NCI-H1694 treated with DMSO at 0.1 percent for 48 hours (cell line): ENCODE results near the gene SMIM29.

Experiments
- DNase-seq: peaks from one replicate; lab custom pipeline; 2025; lab: John Stamatoyannopoulos, UW

Gene SMIM29

DNA sequence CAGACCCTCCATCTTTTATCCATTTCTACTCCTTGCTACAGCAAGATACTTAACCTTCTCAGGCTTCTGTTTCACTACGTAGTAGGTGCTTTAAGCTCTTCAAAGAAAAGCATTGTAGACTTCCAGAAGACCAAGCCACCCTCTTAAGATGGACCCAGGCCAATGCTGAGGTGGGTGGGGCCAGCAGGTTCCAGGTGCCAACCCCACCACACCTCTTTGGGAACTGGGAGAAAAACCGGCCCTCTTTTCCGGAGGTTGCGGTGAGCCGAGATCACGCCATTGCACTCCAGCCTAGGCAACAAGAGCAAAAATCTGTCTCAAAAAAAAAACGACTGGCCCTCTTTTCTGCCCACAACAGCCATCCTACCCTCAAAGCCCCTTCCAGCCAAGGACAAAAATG is 22.7 kb downstream of the SMIM29 start:
- no peak for DNase-seq

DNA sequence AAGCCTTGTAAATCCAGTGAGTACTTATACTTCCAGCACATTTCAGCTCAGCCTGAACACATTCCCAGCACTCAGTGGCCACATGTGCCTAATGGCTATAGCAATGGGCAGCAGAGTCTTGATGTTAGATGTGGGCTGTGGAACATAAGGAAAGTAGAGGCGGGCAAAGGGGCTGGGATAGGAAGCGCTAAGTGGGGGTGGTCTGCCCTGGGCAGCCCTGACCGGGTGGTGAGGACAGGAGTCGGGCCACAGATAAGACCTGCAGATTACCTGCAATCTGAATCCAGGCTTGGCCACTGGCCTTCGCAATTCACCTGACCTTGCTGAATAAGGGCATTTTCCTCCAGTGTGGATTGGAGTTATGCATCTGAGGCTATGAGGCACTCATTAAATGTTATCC is 23.3 kb downstream of the SMIM29 start:
- DNase-seq = no peak

DNA sequence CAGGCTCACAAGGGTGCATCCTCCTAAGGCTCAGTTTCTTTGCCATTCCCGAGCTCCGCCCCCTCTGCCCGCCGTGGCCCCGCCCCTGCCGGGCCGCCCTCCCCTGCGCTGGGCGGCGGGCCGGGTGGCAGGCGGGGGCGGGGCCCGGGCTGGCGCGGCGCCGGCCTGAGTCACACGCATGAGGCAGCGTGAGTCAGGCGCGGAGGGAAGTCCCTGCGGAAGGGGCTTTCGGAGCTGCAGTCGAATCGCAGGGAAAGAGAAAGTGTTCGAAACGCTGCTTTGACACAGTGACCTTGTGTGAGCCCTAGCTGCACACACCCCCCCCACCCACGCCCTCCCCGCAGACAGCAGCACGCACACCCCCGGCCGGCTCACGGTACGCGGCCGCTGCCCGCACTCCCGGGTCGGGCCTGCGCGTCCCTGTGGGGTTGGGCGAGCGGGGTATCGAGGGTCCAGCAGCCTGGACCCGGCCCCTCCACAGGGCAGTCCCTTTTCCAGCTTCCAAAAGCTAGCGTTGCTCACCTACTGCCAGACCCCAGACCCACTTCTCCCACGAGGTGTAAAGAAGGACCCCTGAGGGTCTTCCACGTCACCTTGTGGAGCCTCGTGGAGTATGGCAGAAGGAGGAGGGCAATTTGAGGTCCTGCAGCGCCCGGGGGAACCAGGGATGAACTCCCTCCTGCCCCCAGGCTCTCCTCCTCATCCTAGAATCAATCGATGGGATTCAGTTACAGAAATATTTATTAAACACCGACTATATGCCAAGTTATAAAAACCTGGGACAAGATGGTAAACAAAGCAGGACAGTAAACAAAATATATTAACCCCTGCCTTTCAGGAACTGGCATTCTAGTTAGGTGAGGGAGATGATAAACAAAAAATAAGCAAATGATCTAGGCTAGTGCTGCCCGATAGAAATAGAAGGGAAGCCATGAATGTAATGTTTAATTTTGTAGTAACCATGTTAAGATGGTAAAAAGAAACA is 24.6 kb downstream of the SMIM29 start:
- DNase-seq = peak; percentile 75

DNA sequence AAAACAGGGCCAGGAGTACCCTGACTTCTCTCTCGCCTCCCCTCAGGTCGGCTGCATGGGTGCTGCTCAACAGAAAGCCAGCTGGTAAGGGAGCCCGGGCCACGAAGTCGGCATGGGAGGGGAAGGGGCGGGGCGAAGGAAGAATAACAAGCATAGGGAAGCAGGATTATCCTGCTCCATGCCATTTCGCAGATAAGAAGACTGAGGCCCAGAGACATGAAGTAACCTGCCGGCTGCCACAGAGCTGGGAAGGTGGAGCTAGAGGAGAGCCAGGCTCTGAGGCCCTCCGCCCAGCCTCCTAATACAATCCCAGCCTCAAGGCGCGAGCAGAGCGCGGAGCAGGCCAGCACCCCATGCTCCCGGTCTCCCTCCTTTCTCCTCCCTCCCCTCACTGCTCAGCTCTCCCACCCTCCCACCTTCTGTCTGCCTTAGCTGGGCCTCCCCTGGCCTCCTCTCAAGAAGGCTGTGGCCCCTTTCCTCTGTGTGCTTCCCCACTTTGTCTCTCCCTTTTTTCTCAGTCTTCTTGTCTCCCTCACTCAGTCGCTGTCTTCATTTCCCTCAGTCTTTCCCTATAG is 25.3 kb downstream of the SMIM29 start:
- DNase-seq = no peak

DNA sequence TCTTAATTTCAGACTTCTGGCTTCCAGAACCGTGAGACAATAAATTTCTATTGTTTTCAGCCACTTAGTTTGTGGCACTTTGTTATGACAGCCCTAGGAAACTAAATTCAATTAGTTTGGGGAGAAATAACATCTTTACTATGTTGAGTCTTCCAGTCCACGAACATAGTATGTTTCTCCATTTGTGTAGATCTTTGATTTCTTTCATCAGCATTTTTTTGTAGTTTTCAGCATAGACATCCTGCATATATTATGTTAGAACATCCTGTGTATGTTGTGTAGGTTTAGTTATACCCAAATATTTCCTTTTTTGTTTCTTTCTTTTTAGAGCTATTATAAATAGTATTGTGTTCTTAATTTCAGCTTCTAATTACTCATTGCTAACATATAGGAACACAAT is 30.1 kb downstream of the SMIM29 start:
- no peak for DNase-seq

DNA sequence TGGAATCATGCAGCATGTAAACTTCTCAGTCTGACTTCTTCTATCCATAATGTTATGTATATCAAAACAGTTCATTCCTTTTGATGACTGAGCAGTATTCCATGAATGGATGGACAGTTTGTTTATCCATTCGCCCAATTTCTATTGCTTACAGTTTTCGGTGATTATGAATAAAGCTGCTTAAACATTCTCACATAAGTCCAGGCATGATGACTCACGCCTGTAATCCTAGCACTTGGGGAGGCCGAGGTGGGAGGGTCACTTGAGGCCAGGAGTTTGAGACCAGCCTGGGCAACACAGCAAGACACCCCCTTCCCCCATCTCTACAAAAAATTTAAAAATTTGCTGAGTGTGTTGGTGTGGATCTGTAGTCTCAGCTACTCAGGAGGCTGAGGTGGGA is 35.0 kb downstream of the SMIM29 start:
- DNase-seq = no peak

DNA sequence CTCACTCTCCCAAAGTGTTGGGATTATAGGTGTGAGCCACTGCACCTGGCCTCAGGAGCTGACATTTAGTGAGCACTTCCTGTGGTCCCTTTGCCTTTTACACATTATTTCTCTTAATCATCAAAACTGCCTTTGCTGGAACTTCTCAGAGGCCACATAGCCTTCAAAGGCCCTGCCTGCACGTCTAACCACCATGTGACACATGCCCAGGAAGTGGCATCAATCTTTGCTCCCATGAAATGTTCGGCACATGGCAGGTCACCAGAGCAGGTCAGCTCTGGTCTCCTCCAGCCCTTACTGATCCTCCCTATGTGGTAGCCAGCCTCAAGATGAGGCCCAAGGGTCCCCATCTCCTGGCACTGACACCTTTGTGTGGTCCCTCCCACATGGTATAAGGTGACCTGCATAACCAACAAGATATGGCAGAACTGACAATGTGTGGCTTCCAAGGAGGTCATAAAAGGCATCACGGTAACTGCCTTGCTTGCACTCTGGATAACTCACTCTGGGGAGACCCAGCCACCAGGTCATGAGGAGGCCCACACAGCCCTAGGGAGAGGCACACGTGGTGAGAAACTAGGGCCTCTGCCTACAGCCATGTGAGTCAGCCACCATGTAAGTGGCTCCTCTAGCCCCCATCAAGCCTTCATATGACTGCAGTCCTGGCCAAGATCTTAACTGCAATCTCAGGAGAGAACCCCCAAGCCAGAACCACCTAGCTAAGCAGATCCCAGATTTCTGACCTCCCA is 40.9 kb downstream of the SMIM29 start:
- DNase-seq = no peak

DNA sequence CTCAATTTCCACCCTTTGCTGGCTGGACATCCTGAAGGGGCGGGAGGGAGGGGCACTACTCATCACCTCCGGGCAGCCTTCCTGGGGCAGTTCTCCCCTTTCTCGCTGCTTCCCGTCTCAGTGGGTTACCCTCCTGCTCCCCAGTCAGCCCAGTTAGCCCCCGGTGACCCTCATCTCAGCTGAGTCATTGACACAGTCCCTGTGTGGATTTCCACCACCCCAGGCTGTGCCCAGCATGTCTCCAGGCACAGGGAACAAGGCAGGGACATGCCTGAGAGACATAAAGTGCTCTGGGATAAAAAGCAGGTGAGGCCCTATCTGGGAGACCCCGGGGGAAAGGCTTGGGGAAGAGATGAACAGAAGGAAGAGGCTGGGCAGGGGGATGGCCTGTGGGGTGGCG is 42.1 kb downstream of the SMIM29 start:
- DNase-seq = no peak

DNA sequence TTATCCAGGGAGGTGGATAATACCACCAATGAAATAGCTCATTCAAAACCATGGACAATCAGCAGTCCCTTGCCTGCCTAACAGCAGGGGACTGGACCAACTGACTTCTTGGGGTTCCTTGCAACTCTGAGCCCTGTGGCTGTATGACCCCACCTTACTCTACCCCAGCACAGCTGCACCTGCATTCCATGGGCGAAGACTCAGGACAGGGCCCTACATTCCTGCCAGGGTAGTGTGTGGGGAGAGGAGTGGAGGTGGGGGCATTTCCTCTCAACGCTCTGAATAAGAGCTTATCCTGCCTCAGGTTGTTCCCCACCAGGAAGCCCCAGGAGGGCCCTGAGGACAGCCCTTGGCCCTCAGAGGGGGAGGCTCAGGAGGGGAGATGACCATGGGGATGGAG is 42.9 kb downstream of the SMIM29 start:
- no peak for DNase-seq

DNA sequence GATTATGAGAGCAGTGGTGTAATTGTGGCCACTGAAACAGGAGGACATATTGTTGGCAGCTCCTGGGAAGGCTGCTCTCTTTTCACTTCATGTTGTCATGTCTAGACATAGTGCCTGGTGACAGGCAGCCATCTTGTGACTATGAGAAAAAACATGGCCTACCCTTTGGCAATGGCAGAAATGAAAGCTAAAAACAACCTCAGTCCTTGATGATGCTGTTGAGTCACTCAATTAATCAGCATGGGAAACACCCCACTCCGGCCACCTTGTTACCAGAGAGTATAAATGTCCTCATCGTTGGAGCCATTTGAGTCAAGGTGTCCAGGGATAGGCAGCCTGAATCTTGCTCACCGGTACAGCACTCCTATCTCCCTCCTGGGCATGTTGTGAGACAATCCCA is 43.3 kb downstream of the SMIM29 start:
- no peak for DNase-seq

DNA sequence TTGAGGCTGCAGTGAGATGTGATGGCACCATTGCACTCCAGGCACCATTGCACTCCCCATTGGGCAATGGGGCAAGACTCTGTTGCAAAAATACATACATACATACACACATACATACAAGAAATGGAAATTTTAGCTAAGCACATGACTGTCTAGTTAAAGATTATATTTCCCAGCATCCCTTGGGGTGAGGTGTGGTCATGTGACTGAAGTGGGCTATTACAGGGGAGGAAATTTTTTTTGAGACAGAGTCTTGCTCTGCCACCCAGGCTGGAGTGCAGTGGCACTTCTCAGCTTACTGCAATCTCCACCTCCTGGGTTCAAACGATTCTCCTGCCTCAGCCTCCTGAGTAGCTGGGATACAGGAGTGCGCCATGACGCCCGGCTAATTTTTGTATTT is 44.1 kb downstream of the SMIM29 start:
- DNase-seq = no peak

DNA sequence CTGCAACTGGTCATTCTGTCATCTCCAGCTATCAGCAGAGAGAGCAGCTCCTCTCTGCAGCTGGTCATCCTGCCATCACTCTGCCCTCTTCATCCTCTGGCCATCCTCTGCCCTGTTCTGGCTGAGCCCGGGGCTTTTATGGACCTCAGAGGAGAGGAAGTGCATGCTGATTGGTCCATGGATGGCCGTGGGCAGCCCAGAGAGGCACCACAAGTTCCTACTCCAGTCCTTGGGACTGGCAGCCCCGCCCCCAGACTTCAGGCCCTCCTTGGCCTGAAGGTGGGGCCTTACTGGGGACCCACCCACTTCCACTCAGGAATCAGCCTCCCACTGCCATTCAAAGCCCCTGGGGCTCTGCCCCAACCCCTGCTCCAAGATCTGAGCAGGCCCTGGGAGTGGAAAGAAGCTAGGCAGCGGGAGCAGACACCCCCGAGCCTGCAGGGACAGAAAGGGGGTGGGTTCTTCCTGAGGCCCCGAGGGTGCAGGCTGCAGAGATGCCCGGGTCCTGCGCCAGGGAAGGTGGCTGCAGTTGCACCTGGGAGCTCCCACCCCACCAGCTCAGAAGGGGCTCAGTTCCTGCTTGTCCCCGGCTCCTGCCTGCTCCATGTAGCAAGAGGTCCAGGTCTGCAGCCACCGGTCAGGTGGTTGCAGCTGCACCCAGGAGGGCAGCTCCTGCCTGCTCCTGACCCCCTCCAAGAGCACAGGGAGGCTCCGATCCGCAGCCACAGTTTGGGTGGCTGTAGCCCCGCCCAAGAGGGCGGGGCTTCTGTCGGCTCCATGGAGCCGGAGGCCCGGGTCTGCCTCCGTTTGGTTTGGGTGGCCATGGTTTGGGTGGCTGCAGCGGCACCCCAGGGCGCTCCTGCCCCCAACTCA is 46.2 kb downstream of the SMIM29 start:
- DNase-seq = no peak

DNA sequence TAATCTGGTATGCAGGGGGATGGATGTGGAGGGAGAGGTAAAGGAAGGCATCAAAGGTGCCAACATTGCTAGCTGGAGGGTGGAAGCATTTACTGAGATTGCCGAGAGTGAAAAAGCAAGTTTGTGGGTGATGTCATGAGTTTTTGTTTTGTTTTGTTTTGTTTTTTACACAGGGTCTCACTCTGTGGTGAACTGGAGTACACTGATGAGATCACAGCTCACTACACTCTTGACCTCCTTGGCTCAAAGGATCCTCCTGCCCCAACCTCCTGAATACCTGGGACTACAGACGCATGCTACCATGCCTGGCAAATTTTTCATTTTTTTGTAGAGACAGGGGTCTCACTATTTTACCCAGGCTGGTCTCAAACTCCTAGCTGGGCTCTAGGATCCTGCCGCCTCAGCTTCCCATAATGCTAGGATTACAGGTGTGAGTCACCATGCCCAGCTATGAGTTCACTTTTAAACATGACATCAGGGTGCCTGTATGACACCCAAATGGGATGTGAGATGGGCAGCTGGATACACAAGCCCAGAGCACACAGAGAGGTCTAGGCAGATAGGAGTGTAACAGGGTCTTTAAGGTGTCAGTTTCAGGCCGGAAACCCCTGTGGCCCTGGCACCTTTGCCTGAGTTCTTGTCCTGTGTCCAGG is 47.2 kb downstream of the SMIM29 start:
- DNase-seq = no peak

DNA sequence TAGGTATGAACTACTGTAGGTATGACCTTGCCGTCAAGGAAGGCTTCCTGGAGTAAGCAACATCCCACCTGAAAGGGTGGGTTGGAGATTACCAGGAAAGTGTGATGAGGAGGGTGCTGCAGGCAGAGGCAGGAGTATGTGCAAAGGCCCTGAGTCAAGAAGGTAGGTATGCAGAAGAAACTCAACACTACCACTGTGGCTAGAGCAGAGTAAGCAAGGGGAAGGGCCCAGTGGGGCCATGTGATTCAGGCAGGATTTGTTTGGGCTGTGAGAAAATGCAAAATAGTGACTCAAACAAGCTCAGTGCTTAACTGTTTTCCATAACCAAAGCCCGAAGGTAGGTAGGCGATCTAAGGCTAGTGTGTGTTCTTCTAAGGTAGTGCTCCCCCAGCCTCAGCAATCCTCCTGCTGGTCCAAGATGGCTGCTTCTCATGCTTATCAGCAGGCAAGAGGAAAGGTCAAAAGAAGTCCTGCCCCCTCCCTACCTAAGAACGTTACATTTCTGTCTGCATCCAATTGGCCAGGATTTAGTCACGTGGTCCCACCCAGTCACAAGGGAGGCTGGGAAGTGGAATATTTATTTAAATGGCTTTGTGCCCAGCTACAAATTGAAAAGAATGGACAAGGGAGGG is 48.4 kb downstream of the SMIM29 start:
- DNase-seq = no peak

DNA sequence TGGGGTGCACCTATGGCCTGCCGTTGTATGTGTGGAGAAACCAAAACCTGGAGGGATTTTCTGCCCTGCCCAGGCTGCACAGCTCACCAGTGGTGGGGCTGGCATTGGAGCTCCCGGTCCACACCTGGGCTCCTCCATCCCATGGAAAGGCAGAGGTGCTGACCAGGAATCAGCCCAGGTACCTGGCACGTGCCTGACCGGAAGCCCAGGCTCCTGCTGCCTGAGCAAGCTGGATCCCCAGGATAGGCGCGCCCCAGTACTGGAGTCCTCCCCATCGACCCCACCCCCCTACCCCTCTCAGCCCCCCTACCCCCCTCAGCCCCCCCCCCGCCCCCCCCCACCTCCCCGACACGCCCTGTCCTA is 52.0 kb downstream of the SMIM29 start:
- DNase-seq = no peak
